Measurements from ENCODE around the gene FAM13A. TPM values are rescaled to one million over a fixed set of nuclear protein-coding genes. Genes with fewer than 3 reads are reported as not detected.

Gene FAM13A
- total and polyA plus RNA-seq, 10 of the 15 experiments (the other 5 are each of a cell fraction or from before 2014, with no cell fraction given): 0.05 to 1.8 (median 0.27) TPM; not detected in 1

DNA sequence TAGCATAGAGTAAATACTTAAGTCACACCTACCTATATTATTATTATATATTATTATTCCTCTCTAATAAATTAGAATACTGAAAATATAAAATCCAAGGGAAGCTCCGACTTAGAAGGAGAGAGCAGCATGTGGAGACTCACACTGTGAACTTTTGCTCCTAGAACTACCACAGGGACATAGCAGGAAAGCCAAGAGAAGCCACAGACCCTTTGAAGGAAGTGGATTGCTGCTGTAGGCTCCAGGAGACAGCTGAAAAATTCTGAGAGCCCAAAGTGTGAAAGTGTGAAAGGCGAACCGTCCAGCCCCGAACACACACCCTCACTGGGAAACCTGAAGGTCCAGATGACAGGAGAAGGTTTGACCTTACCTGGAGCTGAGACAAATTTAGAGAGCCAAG is 177.0 kb downstream of the FAM13A start:
- SMC1A ChIA-PET (ENCODE audit: uncharacterized antibody, unreplicated experiment): interaction anchor here (0.7 to 1.8 kb wide), 4 partner anchors 9 to 177 kb away, joined by 3 to 4 read pairs (median 4); partner anchors contain the start of gene FAM13A
- Histone ChIP-seq H3K79me2 (ENCODE audit: control insufficient read depth, insufficient read depth, low read length) (no peaks in the 10 kb centered on the region), H2AFZ (ENCODE audit: control insufficient read depth, low read depth, low read length) (no peak overlapping the region), H3K36me3 (ENCODE audit: control insufficient read depth in 2 of 2, insufficient read depth in 2 of 2, low read length in 1 of 2) (no peaks in the 10 kb centered on the region), H3K9ac (ENCODE audit: control insufficient read depth, insufficient read depth, low read length) (no peak overlapping the region), H3K27ac (ENCODE audit: control insufficient read depth, insufficient read depth) (no peak overlapping the region), H3K9me3 (replicated peaks; ENCODE audit: control insufficient read depth, insufficient read depth, low read length) (no peaks in the 10 kb centered on the region), H3K27me3 (replicated peaks in 1 of 2; ENCODE audit: control insufficient read depth in 2 of 2, insufficient read depth in 2 of 2, low read length in 1 of 2) (no peaks in the 10 kb centered on the region), H3K4me1 (ENCODE audit: control insufficient read depth, insufficient read depth, low read length) (no peaks in the 10 kb centered on the region), H4K20me1 (ENCODE audit: control insufficient read depth, insufficient read depth) (no peaks in the 10 kb centered on the region), H3K4me2 (ENCODE audit: control insufficient read depth, insufficient read depth) (no peak overlapping the region), H3K4me3 (no peak overlapping the region)
- FAIRE-seq: no peak
- TF ChIP-seq, protein P1, sequence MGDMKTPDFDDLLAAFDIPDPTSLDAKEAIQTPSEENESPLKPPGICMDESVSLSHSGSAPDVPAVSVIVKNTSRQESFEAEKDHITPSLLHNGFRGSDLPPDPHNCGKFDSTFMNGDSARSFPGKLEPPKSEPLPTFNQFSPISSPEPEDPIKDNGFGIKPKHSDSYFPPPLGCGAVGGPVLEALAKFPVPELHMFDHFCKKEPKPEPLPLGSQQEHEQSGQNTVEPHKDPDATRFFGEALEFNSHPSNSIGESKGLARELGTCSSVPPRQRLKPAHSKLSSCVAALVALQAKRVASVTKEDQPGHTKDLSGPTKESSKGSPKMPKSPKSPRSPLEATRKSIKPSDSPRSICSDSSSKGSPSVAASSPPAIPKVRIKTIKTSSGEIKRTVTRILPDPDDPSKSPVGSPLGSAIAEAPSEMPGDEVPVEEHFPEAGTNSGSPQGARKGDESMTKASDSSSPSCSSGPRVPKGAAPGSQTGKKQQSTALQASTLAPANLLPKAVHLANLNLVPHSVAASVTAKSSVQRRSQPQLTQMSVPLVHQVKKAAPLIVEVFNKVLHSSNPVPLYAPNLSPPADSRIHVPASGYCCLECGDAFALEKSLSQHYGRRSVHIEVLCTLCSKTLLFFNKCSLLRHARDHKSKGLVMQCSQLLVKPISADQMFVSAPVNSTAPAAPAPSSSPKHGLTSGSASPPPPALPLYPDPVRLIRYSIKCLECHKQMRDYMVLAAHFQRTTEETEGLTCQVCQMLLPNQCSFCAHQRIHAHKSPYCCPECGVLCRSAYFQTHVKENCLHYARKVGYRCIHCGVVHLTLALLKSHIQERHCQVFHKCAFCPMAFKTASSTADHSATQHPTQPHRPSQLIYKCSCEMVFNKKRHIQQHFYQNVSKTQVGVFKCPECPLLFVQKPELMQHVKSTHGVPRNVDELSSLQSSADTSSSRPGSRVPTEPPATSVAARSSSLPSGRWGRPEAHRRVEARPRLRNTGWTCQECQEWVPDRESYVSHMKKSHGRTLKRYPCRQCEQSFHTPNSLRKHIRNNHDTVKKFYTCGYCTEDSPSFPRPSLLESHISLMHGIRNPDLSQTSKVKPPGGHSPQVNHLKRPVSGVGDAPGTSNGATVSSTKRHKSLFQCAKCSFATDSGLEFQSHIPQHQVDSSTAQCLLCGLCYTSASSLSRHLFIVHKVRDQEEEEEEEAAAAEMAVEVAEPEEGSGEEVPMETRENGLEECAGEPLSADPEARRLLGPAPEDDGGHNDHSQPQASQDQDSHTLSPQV (IDR thresholded peaks at IDR 0.05): no peak
- TF ChIP-seq, protein P2, sequence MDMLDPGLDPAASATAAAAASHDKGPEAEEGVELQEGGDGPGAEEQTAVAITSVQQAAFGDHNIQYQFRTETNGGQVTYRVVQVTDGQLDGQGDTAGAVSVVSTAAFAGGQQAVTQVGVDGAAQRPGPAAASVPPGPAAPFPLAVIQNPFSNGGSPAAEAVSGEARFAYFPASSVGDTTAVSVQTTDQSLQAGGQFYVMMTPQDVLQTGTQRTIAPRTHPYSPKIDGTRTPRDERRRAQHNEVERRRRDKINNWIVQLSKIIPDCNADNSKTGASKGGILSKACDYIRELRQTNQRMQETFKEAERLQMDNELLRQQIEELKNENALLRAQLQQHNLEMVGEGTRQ (IDR thresholded peaks at IDR 0.05; ENCODE audit: borderline replicate concordance, low read depth, low read length): no peak
- TF ChIP-seq KLF5 (IDR thresholded peaks at IDR 0.05; ENCODE audit: partially characterized antibody) (no peak), ZNF24 (IDR thresholded peaks at IDR 0.05) (no peak), EGR1 (IDR thresholded peaks at IDR 0.05; ENCODE audit: borderline replicate concordance in 1 of 2, low read depth in 2 of 2, low read length in 2 of 2) (no peak), CHD4 (IDR thresholded peaks at IDR 0.05) (no peak), NFIC (IDR thresholded peaks at IDR 0.05; ENCODE audit: low read depth, low read length) (no peak), RAD21 (IDR thresholded peaks at IDR 0.05; ENCODE audit: insufficient read depth, low read depth, low read length) (no peak)
- TF ChIP-seq, protein P3, sequence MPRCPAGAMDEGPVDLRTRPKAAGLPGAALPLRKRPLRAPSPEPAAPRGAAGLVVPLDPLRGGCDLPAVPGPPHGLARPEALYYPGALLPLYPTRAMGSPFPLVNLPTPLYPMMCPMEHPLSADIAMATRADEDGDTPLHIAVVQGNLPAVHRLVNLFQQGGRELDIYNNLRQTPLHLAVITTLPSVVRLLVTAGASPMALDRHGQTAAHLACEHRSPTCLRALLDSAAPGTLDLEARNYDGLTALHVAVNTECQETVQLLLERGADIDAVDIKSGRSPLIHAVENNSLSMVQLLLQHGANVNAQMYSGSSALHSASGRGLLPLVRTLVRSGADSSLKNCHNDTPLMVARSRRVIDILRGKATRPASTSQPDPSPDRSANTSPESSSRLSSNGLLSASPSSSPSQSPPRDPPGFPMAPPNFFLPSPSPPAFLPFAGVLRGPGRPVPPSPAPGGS (IDR thresholded peaks at IDR 0.05; ENCODE audit: borderline replicate concordance, insufficient read depth, low read depth, low read length, poor library complexity, severe bottlenecking): no peak
- TF ChIP-seq, protein P4, sequence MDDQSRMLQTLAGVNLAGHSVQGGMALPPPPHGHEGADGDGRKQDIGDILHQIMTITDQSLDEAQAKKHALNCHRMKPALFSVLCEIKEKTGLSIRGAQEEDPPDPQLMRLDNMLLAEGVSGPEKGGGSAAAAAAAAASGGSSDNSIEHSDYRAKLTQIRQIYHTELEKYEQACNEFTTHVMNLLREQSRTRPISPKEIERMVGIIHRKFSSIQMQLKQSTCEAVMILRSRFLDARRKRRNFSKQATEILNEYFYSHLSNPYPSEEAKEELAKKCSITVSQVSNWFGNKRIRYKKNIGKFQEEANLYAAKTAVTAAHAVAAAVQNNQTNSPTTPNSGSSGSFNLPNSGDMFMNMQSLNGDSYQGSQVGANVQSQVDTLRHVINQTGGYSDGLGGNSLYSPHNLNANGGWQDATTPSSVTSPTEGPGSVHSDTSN (IDR thresholded peaks at IDR 0.05; ENCODE audit: insufficient replicate concordance, low read depth, low read length): no peak
- WGBS (ENCODE audit: insufficient coverage, insufficient replicate concordance, low lambda C conversion rate, missing lambda C conversion rate): 45% methylated on average over 4 of the region's 4 CpGs
- POLR2A ChIA-PET: no interaction called here
- no peak for ATAC-seq
- in situ Hi-C loops (cut with MboI): no loop called here
- DNase-seq (ENCODE audit: low read depth, low spot score): no peak
- RAD21 ChIA-PET (ENCODE audit: unreplicated experiment): interaction anchor here (1.7 kb wide), 1 partner anchor 12 kb away, joined by 5 read pairs; no protein-coding TSS in a partner anchor
- BruUV-seq (replicated peaks): no TSS peak
- CTCF ChIA-PET: no interaction called here
- intact Hi-C loops (cut with micrococcal nuclease; ENCODE audit: unreplicated experiment): no loop called here

Data from GM12878 (cell line).